Limb (tissue), 2 donors: ENCODE measurements around the gene SETMAR.
A peak's percentile ranks its signal among the peaks of the same experiment; 100 is the strongest.
"Not testable (repeated sequence)": the region's sequence is repeated elsewhere in the genome, so short reads cannot be mapped to it uniquely, and the experiment has no call there.

Experiments
- DNase-seq, 2 donors: peaks; one replicate each; pipeline ENCODE4 v3.0.0-alpha.2; 2016; ENCODE audit errors: extremely low spot score in 2 of 2

The SETMAR gene

GRCh38 chr3:4303187-4304123, at the start of gene SETMAR:
TSS of gene SETMAR (plus strand) at chr3:4303369. CDS start at chr3:4303371, 2 bp downstream.
- DNase-seq: peak; percentile 92 to 94

GRCh38 chr3:4261406-4261805, 41.8 kb upstream of the SETMAR start:
- no peak for DNase-seq

GRCh38 chr3:4264040-4264439, 39.1 kb upstream of the SETMAR start:
- DNase-seq: no peak

- no peak for DNase-seq
Observed at GRCh38 chr3:4270720-4271119, 32.4 kb upstream of the SETMAR start.

- peak in 1 of 2 donors; percentile 68 for DNase-seq
Observed at GRCh38 chr3:4271834-4272233, 31.3 kb upstream of the SETMAR start.

GRCh38 chr3:4279516-4280105, 23.6 kb upstream of the SETMAR start:
- no peak for DNase-seq

- no peak for DNase-seq
Observed at GRCh38 chr3:4281991-4282390, 21.2 kb upstream of the SETMAR start.

- no peak for DNase-seq
Observed at GRCh38 chr3:4284865-4285264, 18.3 kb upstream of the SETMAR start.

GRCh38 chr3:4289044-4289443, 14.1 kb upstream of the SETMAR start:
- DNase-seq: no peak

- DNase-seq: peak in 1 of 2 donors; percentile 60
Observed at GRCh38 chr3:4290272-4290893, 12.8 kb upstream of the SETMAR start.

GRCh38 chr3:4292301-4292700, 10.9 kb upstream of the SETMAR start:
- no peak for DNase-seq

GRCh38 chr3:4294616-4295327, 8.4 kb upstream of the SETMAR start:
- no peak for DNase-seq

GRCh38 chr3:4296454-4296853, 6.7 kb upstream of the SETMAR start:
- not testable (repeated sequence) for DNase-seq

- no peak for DNase-seq
Observed at GRCh38 chr3:4297486-4297885, 5.7 kb upstream of the SETMAR start.

- no peak for DNase-seq
Observed at GRCh38 chr3:4302747-4303146, 422 bp upstream of the SETMAR start.

- DNase-seq: not testable (repeated sequence)
Observed at GRCh38 chr3:4305210-4305609, 2.0 kb downstream of the SETMAR start.

GRCh38 chr3:4306091-4306490, 2.9 kb downstream of the SETMAR start:
- DNase-seq: no peak

GRCh38 chr3:4306860-4307259, 3.7 kb downstream of the SETMAR start:
- DNase-seq: peak in 1 of 2 donors; percentile 18

GRCh38 chr3:4309491-4310128, 6.4 kb downstream of the SETMAR start:
- DNase-seq: no peak

- no peak for DNase-seq
Observed at GRCh38 chr3:4310971-4311370, 7.8 kb downstream of the SETMAR start.

GRCh38 chr3:4311496-4311895, 8.3 kb downstream of the SETMAR start:
- no peak for DNase-seq
